PC-9 (cell line): ENCODE results near the gene P4HA1. TPM values are rescaled to one million over a fixed set of nuclear protein-coding genes. Genes with fewer than 3 reads are reported as not detected.

Experiments
- BruUV-seq: library from RNA; stranded (reverse); fragments of 400-500 nt; replicated peaks from 2 replicates; lab custom pipeline; 2021; lab: Mats Ljungman, UMichigan
- CTCF ChIA-PET: fragments of 300-600 bp; sonication (Branson Sonifier 250); formaldehyde crosslinking; loops from one replicate; lab custom pipeline; 2022; ENCODE audit warnings: antibody characterized with exemption; lab: Charles Lee
- POLR2A ChIA-PET: fragments of 300-600 bp; sonication (Branson Sonifier 250); formaldehyde crosslinking; loops from one replicate; lab custom pipeline; 2022; ENCODE audit warnings: antibody characterized with exemption; ENCODE audit not compliant: unreplicated experiment; lab: Charles Lee
- DNase-seq, 2 experiments: peaks; one replicate each; pipeline versions ENCODE4 v3.0.0 to v3.0.0-alpha.2; 2015 to 2022; ENCODE audit warnings: mixed read lengths in 1 of 2
- H2AFZ ChIP-seq: fragments of 200-600 bp; sonication (generic); 2 replicates; pipeline ENCODE4 v1.8.1; 2017; ENCODE audit warnings: antibody characterized with exemption
- H3F3A ChIP-seq: fragments of 200-600 bp; sonication (generic); 2 replicates; pipeline ENCODE4 v1.8.1; 2017; ENCODE audit warnings: antibody characterized with exemption, mild to moderate bottlenecking, low read depth; ENCODE audit not compliant: insufficient read depth
- H3K27ac ChIP-seq: fragments of 200-600 bp; sonication (generic); 2 replicates; pipeline ENCODE4 v1.6.1; 2016; ENCODE audit warnings: mixed run types
- H3K27me3 ChIP-seq: fragments of 200-600 bp; sonication (generic); 2 replicates; pipeline ENCODE4 v1.6.1; 2016; ENCODE audit warnings: low read depth, mixed run types; ENCODE audit not compliant: insufficient read depth
- H3K36me3 ChIP-seq: fragments of 200-600 bp; sonication (generic); 2 replicates; pipeline ENCODE4 v1.6.1; 2016; ENCODE audit warnings: low read depth, mixed run types
- H3K4me1 ChIP-seq: fragments of 200-600 bp; sonication (generic); replicated peaks from 2 replicates; pipeline ENCODE4 v1.6.1; 2016; ENCODE audit warnings: mixed run types; ENCODE audit not compliant: insufficient read depth
- H3K4me2 ChIP-seq: fragments of 200-600 bp; sonication (generic); 2 replicates; pipeline ENCODE4 v1.6.1; 2017; ENCODE audit warnings: mixed run types
- H3K4me3 ChIP-seq: fragments of 200-600 bp; sonication (generic); 2 replicates; pipeline ENCODE4 v1.6.1; 2016; ENCODE audit warnings: mixed run types
- H3K79me2 ChIP-seq: fragments of 200-600 bp; sonication (generic); 2 replicates; pipeline ENCODE4 v1.6.1; 2017; ENCODE audit warnings: low read depth, mixed run types
- H3K9me2 ChIP-seq: fragments of 200-600 bp; sonication (generic); 2 replicates; pipeline ENCODE4 v1.8.1; 2017; ENCODE audit warnings: mild to moderate bottlenecking; ENCODE audit not compliant: insufficient read depth
- H3K9me3 ChIP-seq: fragments of 200-600 bp; sonication (generic); 2 replicates; pipeline ENCODE4 v1.8.1; 2016; ENCODE audit warnings: low read depth; ENCODE audit not compliant: insufficient read depth
- H4K20me1 ChIP-seq: fragments of 200-600 bp; sonication (generic); 2 replicates; pipeline ENCODE4 v1.8.1; 2017; ENCODE audit not compliant: insufficient read depth
- CTCF ChIP-seq: fragments of 200-600 bp; sonication (generic); conservative IDR thresholded peaks from 2 replicates; pipeline ENCODE4 v1.6.1; 2017; ENCODE audit warnings: mixed run types, antibody characterized with exemption, mild to moderate bottlenecking, moderate library complexity
- EZH2 ChIP-seq: fragments of 200-600 bp; sonication (generic); IDR thresholded peaks from 2 replicates; pipeline ENCODE4 v1.8.0; 2017; ENCODE audit warnings: antibody characterized with exemption, low read depth
- intact Hi-C: fragments of 100-400 bp; cut with micrococcal nuclease; formaldehyde crosslinking; loops from one replicate; pipeline ENCODE4 v1.10.0; 2022; ENCODE audit not compliant: unreplicated experiment
- total RNA-seq: library from RNA; stranded (reverse); gene quantifications from 2 replicates; pipeline ENCODE4 v1.2.3, GENCODE V29; 2021

Gene P4HA1
- total RNA-seq, 1 experiment from 2014 or later: 25.5 TPM

- no peak for TF ChIP-seq EZH2
- no peak for TF ChIP-seq CTCF
- Histone ChIP-seq H4K20me1 (0 out of 2 replicates have a peak, but pooled peaks cover 5% of the 10 kb centered on the region), H3K9me3 (no peaks in the 10 kb centered on the region), H3K9me2 (no peaks in the 10 kb centered on the region), H3K4me2 (no peak overlapping the region), H3K4me1 (peaks cover 13% of the 10 kb centered on the region), H3K27me3 (no peaks in the 10 kb centered on the region), H3F3A (peaks cover 16% of the 10 kb centered on the region), H3K36me3 (peaks cover 38% of the 10 kb centered on the region), H2AFZ (no peak overlapping the region), H3K79me2 (no peaks in the 10 kb centered on the region), H3K27ac (no peak overlapping the region), H3K4me3 (no peak overlapping the region)
- DNase-seq: no peak
- no TSS peak for BruUV-seq
- ChIA-PET CTCF (no interaction called here), POLR2A (no interaction called here)
- intact Hi-C loops: no loop called here
Measured at GRCh38 chr10:73136627-73137026, 40.0 kb upstream of the P4HA1 start.

- H3K27me3 ChIP-seq: no peaks in the 10 kb centered on the region
- 0 out of 2 replicates have a peak, but pooled peaks cover 5% of the 10 kb centered on the region for H4K20me1 ChIP-seq
- DNase-seq: no peak
- peaks cover 43% of the 10 kb centered on the region for H3K36me3 ChIP-seq
- H2AFZ ChIP-seq: no peak overlapping the region
- H3K4me2 ChIP-seq: no peak overlapping the region
- peaks cover 24% of the 10 kb centered on the region for H3F3A ChIP-seq
- H3K9me2 ChIP-seq: no peaks in the 10 kb centered on the region
- H3K27ac ChIP-seq: no peak overlapping the region
- no peaks in the 10 kb centered on the region for H3K9me3 ChIP-seq
- no peak overlapping the region for H3K4me3 ChIP-seq
- POLR2A ChIA-PET: interaction anchor here (0.6 kb wide), 1 partner anchor 11 kb away, joined by 5 read pairs; no protein-coding TSS in a partner anchor
- BruUV-seq: no TSS peak
- CTCF ChIA-PET: interaction anchor here (1.0 kb wide), 1 partner anchor 22 kb away, joined by 4 read pairs; no protein-coding TSS in a partner anchor
- intact Hi-C loops: no loop called here
- TF ChIP-seq EZH2 (no peak), CTCF (no peak)
- H3K79me2 ChIP-seq: no peaks in the 10 kb centered on the region
- H3K4me1 ChIP-seq: peaks cover 23% of the 10 kb centered on the region
Measured at GRCh38 chr10:73134727-73135126, 38.1 kb upstream of the P4HA1 start.

- no peaks in the 10 kb centered on the region for H3K9me3 ChIP-seq
- no peak for TF ChIP-seq EZH2
- no peak for TF ChIP-seq CTCF
- H3K4me1 ChIP-seq: peaks cover 23% of the 10 kb centered on the region
- peaks cover 24% of the 10 kb centered on the region for H3F3A ChIP-seq
- 0 out of 2 replicates have a peak, but pooled peaks cover 5% of the 10 kb centered on the region for H4K20me1 ChIP-seq
- ChIA-PET POLR2A (no interaction called here), CTCF (no interaction called here)
- H3K79me2 ChIP-seq: no peaks in the 10 kb centered on the region
- no peaks in the 10 kb centered on the region for H3K9me2 ChIP-seq
- DNase-seq: no peak
- H3K4me3 ChIP-seq: no peak overlapping the region
- peak overlapping the region; percentile 30 for H3K27ac ChIP-seq
- peaks cover 38% of the 10 kb centered on the region for H3K36me3 ChIP-seq
- intact Hi-C loops: no loop called here
- peak overlapping the region; percentile 2; the same call in 1 of the 2 replicates for H3K4me2 ChIP-seq
- BruUV-seq: no TSS peak
- no peaks in the 10 kb centered on the region for H3K27me3 ChIP-seq
- H2AFZ ChIP-seq: no peak overlapping the region
Measured at GRCh38 chr10:73131913-73132686, 35.4 kb upstream of the P4HA1 start.
